HG03066 (cell line): Measurements from ENCODE around the gene INS.
"Not testable (repeated sequence)": the region's sequence is repeated elsewhere in the genome, so short reads cannot be mapped to it uniquely, and the experiment has no call there.

ENCODE experiments used
- ATAC-seq: cut with Tn5 transposase; IDR thresholded peaks from one replicate; pipeline ENCODE4 v1.9.1; 2021; ENCODE audit warnings: low read depth; ENCODE audit not compliant: unreplicated experiment

INS gene

DNA sequence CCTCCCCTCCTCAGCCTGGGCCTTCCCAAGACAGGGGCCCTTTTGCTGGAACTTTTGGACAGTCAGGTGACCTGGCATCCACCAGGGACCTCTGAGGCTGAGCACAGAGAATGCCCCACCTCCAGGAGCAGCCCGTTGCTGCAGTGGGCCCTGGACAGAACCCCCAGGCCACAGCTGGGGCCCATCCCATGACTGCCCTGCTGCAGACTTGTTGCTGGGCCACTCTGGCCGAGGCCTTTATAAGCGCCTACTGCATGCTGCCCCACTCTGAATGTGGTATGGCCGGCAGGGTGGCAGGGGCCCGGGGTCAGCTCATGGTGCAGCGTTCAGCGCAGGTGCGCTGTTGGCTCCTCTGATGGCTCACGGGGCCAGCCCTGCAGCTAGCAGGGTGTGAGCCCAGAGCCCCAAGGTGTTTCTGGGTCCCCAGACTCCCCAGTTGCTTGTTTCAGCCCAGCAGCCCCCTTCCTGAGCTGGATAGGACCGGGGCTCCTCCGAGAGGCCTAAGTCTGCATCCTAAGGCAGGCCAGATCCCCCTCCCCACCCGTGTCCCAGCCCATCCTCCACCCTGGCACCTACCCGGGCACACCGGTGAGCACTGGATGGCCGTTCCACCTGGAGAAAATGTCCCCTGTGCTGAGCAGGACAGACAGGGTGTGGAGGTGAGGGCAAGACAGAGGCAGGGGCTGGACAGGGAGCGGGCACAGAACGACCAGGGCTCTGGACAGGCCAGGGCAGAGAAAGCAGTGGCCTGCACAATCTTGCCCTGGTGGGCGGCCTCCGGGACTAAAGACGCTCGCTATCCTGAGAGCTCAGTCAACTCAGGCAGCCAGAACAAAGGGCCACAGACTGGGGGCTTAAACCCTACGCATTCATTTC lies 38.7 kb upstream of the INS start:
- ATAC-seq = no peak

DNA sequence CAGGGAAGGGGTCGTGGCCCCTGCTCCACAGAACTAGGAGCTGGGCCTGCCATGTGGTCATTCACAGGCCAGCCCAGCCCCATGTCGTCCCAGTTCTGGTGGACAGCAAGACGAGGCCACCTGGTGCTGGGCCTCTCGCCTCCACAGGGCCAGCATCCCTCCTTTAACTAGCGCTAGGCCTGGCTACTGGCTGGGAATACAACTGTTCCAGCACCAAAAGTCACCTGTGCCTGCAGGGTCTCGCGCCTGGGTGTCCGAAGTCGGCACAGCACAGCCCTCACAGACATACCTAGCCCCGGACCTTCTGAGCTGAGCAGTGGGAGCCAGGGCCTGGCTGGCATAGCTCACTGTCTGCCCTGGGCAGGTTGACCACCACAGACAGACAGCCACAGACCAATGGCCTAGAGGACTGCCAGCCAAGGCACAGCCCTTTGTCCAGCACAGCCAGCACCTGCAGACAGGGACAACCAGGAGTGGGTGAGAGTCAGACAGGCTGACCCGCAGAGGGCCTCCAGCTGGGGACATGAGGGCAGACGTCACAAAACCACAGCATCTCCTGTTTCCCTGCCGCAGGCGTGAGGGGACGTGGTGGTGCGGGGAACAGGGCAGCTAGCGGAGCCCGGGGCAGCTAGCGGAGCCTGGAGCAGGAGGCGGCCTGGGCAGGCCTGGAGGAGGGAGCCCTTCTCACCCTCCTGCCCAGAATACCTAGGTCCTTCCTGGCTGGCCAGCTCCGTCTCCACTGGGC lies 37.8 kb upstream of the INS start:
- no peak for ATAC-seq

DNA sequence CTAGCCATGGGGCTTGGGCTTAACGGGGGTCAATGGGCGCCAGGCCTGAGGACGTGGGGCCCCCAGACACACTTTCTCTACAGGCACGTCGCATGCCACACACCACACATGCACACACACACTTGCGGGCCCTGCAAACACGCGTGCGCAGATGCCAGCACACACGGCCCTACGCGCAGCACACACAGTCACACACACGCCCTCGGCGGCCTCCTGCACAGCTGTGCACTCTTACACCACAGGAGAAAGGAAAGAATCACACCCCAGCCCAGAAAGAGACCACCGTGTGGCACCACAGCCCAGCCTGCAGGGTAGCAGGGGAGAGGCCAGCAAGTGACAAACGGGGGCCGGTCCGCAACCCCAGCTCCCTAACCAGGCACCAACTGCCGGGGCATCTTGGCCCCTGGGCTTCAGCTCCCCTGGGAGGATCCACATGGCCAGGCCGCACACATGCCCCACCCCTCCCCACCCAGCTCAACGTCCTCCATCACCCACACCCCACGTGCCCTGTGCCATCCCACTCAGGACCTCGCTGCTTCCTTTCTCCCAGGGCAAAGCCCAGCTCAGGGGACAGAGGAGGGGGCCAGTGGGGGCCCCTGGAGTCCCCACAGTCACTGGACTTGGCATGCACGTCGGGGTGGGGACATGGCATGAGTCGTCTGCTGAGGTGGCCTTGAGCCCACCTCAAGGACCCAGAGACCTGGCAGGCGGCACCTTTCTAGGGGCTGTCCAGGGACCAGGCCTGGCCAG lies 36.9 kb upstream of the INS start:
- ATAC-seq = no peak

DNA sequence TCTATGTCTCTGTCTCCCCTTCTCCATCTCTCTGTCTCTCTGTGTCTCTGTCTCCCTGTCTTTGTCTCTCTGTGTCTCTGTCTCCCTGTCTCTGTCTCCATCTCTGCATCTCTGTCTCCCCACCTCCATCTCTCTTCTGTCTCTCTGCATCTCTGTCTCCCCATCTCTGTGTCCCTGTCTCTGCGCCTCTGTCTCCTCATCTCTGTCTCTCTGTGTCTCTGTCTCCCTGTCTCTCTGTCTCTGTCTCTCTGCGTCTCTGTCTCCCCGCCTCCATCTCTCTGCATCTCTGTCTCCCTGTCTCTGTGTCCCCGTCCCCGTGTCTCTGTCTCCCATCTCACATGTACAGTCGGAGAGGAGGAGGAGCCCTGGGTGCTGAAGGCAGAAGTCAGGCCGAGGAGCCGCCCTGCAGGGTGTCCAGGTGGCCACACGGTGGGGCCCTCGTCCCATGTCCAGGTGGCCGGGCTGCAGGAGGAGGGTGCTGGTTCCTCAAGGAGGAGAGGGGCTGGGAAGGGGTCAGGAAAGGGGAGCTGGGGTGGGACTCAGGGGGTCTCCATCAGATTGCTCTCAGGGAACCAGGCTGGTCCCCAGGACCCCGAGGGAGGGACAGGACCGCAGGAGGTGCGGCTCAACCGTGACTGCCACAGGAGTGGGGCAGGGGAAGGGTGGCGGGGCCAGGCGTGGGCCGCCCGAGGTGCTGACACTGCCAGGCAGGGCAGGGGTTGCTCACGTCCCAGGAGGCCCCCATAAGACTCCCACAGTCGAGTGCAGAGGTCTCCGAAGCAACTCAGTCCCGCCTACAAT lies 36.2 kb upstream of the INS start:
- ATAC-seq = no peak

DNA sequence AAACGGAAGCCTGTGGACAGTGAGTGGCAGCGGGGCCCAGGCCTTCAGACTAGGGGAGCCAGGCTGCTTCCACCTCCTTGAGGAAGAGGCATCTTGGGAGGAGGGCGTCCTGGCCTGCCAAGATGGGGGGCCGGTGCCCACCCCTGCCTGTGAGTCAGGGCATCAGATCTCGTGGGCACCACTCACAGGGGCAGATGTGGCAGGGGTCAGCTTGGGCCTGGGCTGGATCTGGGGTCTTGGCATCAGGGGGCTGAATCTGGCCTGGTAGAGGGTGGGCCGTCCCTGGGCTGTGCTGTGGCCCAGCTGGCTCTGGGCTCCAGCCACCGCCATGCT lies 34.7 kb upstream of the INS start:
- no peak for ATAC-seq

DNA sequence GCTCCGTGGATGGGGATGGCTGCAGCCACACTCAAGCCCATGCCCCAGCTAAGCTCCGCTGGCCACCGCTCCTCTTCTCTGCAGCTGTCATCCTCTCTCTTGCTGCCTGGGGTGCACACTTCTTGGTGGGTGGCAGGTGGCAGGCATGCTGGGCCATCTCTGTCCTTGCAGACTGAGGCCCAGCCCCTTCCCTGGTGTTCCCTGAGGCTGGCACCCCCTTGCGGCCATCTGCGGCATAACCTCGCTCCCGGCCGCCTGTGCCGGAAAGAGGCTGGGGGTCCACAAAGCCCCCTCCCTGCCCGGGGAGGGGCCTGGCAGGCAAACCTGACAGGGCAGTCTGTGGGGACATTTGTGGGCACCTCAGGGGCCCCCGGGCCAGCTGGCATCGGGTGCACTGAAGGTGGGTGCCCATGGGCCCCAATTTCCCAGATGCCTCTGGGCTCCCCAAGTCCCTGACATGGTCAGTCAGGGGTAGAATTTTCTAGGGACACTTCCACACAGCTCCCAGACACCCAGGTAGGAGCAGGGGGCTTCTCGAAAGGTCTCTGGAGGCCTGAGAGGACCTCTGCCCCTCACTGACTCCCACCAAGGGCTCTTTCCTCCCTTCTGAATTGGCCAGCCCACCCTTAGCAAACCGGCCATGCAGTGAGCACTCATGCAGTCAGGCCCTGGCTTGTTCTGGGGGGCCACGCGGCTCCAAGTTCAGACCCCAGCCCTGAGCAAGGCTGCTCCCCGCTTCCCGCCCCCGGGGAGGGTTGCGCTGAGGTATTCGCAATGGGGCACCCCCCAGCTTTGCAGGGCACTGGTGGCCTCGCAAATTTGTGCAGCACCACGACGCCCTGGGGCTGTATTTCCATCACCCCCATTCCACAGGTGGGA lies 34.1 kb upstream of the INS start:
- no peak for ATAC-seq

DNA sequence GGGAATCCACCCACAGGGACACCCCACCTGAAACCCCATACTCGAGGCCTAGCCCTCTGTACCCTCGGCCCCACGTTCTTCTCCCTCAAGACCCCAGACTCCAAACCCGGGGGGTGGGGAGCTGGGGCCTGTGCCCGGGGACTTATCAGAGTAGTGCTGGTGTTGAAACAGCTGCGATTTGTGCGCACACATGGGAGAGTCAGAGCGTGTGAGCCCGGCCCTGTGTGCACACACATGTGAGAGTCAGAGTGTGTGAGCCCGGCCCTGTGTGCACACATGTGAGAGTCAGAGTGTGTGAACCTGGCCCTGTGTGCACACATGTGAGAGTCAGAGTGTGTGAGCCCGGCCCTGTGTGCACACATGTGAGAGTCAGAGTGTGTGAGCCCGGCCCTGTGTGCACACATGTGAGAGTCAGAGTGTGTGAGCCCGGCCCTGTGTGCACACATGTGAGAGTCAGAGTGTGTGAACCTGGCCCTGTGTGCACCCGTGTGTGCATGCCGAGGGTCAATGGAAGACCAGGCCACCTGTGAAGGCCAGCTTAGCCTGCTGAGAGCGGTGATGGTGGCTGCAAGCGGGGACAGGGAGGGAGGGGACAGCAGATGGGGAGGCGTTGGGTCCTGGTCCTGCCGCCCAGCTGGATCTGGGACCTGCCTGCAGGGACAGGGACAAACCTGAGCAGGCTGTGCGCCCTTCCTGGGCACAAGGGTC lies 33.0 kb upstream of the INS start:
- ATAC-seq = not testable (repeated sequence)

DNA sequence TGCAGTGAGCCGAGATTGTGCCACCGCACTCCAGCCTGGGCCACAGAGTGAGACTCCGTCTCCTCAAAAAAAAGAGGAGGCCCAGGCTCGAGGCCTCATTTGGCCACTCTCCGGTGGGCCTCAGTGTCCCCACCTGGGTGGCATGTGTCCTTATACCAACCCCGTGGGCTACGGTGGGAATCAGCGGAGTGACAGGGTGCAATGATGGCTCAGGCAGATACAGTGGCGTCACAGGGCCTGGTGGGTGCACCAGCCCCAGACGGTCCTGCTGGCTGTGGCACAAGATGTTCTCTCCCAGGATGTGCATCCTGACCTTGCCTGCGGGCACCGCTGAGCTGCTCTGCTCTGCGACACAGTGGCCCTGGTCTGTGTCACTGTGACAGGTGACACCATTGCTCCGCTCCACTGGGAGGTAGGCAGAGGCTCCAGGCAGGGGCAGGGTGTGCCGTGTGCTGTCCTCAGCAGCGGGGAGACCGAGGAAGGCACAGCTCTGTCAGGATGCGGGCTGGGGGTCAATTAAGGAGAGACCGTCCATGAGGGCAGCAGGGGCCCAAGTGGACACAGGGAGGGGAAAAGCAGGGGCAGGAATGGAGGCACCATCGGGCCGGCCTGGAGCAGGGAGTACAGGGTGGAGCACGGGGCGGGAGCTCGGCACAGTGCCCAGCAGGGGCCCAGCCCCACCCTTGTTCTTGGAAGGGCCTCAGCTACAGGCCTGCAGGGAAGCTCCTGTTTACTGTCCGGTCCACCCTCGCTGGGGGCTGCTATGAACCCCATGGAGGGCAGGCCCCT lies 32.3 kb upstream of the INS start:
- no peak for ATAC-seq

DNA sequence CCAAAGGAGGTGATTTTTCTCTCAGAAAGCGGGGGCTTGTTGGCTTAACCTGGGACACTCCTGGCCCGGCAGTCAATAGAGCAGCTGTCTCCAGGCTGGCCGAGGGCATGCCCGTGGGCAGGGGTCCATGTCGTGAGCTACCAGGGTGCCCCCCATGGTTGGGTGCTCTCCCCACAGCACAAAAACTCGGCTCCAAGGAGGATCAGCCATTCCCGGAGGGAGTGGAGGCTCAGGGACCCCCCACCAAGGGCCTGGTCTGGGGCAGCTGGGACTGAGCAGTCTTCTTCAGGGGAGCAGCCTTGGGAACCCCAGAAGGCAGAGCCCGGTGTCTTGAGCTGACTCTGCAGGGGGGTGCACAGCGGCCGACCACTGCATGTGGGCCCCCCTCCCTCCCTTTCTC lies 31.4 kb upstream of the INS start:
- ATAC-seq = no peak

DNA sequence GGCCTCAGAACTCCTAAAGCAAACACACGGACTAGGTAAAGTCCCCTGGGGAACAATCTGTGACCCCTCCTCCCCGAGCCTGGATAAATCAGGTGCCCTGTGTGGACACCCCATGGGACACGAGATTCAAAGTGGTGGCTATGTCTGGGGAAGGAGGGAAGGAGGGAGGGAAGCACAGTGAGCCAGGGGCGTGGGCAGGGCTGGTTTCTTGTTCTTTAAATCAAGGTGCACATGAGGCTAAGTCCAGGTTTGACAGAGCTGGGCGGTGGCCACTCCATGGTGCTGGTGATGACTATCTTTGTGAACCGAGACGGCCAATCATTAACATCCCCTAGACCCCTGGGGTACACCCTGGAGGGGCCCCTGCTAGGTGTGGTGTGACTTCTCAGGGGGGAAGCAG lies 30.9 kb upstream of the INS start:
- ATAC-seq = no peak

DNA sequence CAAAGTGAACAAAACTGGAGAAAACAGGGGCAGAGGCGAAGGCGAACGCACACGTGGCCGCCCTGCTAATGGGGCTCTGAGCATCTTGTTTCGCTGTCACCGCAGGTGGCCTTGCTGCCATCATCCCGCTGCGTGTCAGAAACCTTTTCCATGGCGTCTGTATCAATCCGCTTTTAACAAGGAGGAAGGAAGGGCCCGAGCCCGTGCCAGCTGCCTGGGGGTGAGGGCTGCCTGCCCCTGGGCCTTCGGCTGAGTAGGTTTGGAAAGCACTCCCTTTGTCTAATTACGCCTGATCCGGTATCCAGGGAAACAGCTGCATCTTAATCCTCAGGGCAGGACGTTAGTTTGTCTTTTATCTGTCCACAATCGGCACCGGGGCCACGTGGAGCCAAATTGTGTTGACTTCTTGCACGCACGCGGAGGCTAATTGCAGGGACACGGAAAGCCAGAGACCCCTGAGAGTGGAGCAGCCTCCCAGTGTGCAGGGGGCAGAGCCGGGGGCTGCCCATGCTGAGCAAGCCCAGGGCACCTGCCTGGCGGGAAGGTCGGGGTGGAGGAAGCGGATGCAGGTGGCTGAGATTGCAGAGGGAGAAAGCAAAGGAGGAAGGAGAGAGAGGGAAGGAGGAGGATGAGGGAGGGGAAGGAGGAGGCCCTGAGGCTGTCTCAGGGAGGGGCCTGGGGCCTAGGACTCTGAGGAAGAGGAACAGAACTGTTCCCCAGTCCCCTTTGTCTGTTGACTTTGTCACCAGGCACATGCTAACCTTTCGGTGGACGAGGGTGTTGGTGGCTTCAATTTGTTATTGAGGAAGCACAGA lies 29.9 kb upstream of the INS start:
- ATAC-seq = no peak

DNA sequence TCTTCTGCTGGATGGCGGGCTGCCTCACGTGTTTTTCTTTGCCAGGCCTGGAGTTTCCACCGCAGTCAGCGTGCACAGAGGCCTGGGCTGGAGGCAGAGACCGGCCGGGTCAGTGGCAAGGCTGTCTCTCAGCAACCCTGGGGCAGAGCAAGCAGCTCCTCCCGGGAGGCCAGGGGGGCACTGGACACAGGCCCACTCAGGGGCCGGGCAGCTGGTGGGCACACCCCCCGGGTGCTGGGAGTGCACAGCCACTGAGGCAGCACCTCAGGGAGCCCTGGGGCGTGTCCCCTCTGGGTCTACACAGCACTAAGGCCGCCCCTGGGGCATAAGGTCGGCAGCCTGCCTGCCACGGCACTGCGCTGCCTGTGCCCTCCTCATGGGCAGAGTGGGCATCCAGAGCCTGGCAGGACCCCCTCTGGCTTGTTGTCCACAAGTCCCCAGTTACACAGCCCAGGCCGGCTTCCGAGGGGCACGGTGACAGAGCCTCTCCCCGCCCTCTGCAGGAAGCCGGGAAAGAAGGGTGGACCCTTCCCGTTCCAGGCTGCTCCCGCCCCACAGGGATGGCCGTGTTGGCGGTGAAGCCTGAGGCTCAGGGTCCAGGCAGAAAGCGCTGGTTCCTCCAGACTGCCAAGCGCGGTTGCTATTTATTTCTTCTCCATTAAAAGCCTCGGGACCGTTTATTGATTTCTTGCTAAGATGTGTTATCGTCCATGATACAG lies 29.1 kb upstream of the INS start:
- no peak for ATAC-seq

DNA sequence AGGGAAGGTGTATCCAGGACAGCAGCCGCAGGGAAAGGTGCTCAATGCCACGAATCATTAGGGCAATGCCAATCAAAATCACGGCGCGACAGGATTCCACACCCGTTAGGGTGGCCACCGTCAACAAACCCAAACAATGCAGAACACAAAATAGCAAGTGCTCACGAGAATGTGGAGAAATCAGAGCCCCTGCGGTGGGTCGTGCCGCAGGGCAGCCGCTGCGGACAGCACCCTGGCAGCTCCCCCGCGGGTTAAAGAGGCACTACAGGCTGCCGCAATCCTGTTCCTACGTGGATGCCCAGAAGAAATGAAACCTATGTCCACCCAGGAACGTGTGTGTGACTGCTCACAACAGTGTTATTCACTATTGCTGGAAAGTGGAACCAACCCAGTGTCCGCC lies 27.7 kb upstream of the INS start:
- no peak for ATAC-seq

DNA sequence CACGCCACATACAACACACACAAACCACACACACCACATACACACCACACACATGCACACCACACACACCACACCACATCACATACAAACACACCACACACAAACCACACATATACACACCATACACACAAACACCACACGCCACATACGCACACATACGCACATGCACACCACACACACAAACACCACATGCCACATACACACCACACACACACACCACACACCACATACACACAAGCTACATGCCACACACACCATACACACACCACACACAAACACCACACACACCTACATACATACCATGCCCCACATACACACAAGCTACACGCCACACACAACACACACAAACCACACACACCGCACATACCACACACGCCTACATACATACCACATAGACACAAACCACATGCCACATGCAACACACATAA lies 26.3 kb upstream of the INS start:
- ATAC-seq = no peak

DNA sequence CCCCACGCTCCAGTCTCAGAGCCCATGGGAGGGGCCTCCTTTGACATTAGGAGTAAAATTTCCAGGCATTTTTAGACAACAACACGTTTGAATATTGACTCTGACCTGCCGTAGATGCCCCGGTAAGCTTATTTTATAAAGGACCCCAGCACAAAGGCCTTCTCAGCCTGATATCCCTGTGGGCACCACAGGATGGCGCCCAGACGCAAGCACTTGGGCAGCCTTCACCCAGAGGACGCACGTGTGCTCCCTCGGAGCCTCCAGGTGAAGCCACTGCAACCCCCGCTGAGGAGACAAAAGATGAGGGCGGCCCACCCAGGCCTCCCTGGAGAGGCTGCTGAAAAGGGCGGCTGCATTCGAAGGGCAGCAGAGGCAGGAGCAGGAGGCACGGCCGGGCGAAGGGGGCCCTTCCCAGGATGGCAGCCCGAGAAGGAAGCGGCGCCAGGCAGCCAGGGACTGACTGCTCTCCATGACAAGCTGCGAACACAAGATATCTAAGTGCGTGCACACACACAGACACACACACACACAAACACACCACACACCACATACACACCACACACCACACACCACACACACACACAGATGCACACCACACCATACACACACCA lies 25.8 kb upstream of the INS start:
- ATAC-seq = no peak

DNA sequence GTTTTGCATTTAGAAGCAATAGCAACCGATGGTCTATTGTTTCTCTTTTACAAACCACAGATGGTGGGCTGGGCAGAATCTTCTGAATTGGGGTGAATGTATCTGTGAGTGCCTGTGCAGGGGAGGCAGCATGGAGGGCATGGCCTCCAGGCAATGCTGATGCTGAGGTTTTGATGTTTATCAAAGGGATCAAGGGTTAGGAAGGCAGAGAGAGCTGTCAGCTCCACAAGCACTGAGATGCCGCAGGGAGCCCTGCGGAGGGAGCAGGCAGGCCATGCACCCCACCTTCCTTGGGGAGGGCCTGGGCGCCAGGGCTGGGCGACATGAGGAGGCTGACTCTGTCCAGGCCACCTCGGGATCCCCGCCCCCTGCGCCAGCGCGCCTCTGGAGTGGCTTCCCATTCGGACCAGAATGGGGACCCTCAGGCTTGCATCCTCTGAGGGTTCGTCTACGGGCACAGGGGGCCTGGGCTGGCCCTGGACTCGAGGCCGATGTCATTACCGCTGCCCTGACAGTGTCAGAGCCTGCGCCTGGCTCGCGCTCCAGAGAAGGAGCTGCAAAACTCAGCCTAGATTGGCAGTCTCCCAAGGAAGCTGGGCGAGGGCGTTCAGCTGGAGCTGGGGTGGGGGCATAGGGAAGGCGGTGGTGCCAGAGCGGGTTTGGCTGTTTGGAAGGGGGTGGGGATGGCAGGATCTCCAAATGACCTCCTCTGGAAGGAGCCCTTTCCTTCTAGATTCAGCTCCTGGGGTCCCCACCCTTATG lies 24.5 kb upstream of the INS start:
- no peak for ATAC-seq
